Cardiac septum (tissue), 1 donor: ENCODE measurements around the gene LHFPL3. TPM values are rescaled to one million over a fixed set of nuclear protein-coding genes. Genes with fewer than 3 reads are reported as not detected.
A peak's percentile ranks its signal among the peaks of the same experiment; 100 is the strongest.
"Not testable (repeated sequence)": the region's sequence is repeated elsewhere in the genome, so short reads cannot be mapped to it uniquely, and the experiment has no call there.

Source experiments
- DNase-seq: peaks from one replicate; pipeline ENCODE4 v3.0.0-alpha.2; 2020; ENCODE audit warnings: low spot score
- intact Hi-C: fragments of 100-400 bp; cut with DNase I; formaldehyde crosslinking; loops from one replicate; pipeline ENCODE4 v1.14.0; 2022
- total RNA-seq: library from RNA; stranded (reverse); fragmentation: NEBNext Ultra II Directional; extraction: Animal tissue kit (Norgen Biotek cat#: 25700); gene quantifications from one replicate; pipeline ENCODE4 v1.2.1, GENCODE V29; 2021
- donor health status: DM: no; HTN: no; CAD: no.

LHFPL3 gene
- total RNA-seq, 1 donor from 2014 or later, result not detected

DNA sequence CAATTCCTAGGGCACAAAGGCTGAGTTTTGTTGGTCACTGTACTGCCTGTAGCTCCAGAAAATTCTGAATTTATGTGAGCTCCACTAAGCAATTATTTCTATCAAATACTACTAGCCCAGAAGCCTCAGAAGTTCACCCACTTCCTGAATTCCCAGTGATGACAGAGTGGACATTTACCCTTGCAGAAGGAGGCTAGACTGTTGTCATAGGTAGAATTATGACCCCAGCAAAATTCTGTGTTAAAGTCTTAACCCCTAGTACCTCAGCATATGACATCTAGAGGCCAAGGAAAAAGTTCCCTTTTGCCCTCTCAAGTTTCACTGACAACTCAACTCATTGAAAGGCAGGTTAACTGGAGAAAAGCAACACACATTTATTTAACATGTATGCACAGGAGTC, 606.9 kb downstream of the LHFPL3 start:
- intact Hi-C loops, result no loop called here

DNA sequence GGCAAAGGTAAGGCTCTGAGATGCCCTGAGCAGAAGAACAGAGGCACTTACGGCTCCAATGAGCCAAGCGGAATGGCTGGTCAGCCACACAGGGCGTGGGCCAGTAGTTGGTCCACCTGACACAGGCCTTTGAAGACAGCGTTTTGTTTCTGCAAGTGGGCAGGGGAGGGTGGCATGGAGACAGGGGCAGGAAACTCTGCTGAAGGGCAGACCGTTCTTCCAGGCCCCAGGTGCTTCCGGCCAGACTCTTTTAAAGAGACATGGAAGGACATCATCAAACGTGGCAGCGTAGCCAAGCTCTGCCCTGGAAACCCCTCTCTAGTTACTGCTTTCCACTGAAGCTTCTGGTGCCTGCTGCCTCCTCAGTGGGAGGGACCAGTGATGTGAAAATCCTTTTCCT, 608.1 kb downstream of the LHFPL3 start:
- intact Hi-C loops, result no loop called here
- no peak for DNase-seq

More for the DNA sequence above, 606.9 kb downstream of the LHFPL3 start:
- DNase-seq, result no peak

DNA sequence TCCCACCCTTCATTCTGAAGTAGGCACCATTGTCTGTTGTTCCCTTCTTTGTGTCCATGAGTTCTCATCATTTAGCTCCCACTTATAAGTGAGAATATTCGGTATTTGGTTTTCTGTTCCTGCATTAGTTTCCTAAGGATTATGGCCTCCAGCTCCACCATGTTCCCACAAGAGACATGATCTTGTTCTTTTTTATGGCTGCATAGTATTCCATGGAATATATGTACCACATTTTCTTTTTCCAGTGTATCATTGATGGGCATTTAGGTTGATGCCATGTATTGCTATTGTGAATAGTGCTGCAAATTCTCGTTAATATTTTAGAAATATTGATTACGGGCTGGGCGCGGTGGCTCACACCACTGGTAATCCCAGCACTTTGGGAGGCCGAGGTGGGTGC, 609.1 kb downstream of the LHFPL3 start:
- intact Hi-C loops, DNase-seq: not testable (repeated sequence)

DNA sequence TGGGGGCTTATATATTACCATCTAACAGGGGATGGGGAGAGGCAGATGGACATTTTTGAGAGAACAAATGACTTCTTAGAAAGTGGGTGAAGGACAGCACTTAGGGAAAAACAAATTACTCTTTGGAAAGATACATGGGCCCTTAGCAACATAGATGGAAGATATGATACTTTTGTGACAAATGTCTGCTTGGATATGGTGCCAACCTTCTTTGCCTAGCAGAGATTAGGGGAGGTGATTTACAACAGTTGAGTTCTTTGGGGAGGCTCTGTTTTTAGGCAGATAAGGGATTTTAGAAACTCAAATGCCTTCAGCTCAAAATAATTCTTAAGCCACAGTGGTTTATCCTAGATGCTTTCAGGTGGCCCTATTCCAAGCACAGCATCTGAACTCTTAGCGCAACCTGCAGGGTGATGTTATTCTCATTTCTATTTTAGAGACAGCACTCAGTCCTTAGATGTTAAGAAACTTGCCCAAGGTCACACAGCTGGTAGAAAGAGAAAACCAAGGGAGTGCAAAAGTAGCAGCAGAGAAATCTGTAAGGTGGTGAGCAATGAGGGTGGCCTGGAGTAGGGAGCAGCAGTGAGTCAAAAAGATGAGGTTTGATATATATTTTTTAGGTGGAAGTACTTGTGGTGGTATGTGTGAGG, 610.5 kb downstream of the LHFPL3 start:
- no peak for DNase-seq
- intact Hi-C loops, result no loop called here

- no peak for DNase-seq
- intact Hi-C loops, result no loop called here
These were observed 611.8 kb downstream of the LHFPL3 start for GRCh38 chr7:104940023-104940710.

GRCh38 chr7:104943502-104944343, 615.3 kb downstream of the LHFPL3 start:
- peak; percentile 79 for DNase-seq
- intact Hi-C loops, result loop anchor here (2.0 kb wide), 2 partner anchors 39 to 69 kb away; no protein-coding TSS in a partner anchor

DNA sequence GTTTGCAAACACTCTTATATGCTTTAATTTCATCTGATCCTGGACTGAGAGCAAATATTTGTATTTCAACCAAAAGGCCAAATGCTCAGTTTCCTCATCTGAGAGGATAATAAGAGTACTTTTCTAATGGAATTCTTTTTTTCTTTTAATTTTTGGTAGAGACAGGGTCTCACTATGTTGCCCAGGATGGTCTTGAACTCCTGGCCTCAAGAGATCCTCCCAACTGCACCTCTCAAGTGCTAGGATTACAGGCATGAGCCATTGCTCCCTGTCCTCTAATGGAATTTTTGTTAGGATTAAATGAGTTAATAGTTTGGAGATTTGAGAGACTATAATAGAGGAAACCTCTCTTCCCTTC, 617.2 kb downstream of the LHFPL3 start:
- intact Hi-C loops, result loop anchor here (1.0 to 2.0 kb wide), 3 partner anchors 29 to 67 kb away; no protein-coding TSS in a partner anchor
- no peak for DNase-seq

DNA sequence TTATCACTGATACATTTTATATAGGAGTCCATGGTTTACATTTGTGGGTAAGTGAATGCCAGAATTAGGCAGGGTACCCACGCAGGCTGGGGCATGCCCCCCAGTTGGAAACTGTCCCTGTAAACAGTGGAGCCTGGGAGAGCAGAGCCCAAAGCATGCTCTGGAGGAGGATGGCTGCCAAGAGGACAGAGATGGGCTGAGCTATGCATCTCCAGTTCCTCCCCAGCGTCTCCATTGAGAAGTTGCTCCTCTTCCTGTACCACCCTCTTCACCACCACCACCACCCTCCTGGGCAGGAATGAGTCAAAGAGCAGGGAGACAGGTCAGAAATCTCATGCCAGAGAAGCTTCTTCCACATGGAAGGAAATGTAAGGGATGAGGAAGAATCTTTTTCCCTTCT, 617.9 kb downstream of the LHFPL3 start:
- intact Hi-C loops, result no loop called here

GRCh38 chr7:104950006-104950405, 621.6 kb downstream of the LHFPL3 start:
- intact Hi-C loops, result no loop called here
- no peak for DNase-seq

More for the DNA sequence above, 617.9 kb downstream of the LHFPL3 start:
- DNase-seq, result no peak

- DNase-seq, result no peak
- intact Hi-C loops, result no loop called here
These were observed 622.4 kb downstream of the LHFPL3 start for GRCh38 chr7:104950754-104951153.

- DNase-seq, result no peak
These were observed 623.1 kb downstream of the LHFPL3 start for GRCh38 chr7:104951546-104951945.

GRCh38 chr7:104955276-104955675, 626.9 kb downstream of the LHFPL3 start:
- intact Hi-C loops, result no loop called here
- DNase-seq, result no peak

More at GRCh38 chr7:104951546-104951945, 623.1 kb downstream of the LHFPL3 start:
- intact Hi-C loops, result no loop called here

Other genes with a start within 250 kb of the LHFPL3 start
- 8.6 TPM for gene ORC5, start 120.6 kb upstream of the LHFPL3 start, total RNA-seq